ENCODE measurements around the gene TBC1D14.
A peak's percentile ranks its signal among the peaks of the same experiment; 100 is the strongest.

TBC1D14 gene

GRCh38 chr4:7054106-7054880 lies 144.7 kb downstream of the TBC1D14 start:
- in situ Hi-C loops (cut with HindIII; ENCODE audit: low pct_ligation_motif_present, low pct_unique_long_range_greater_than_20kb, low sequenced_read_pairs) = no loop called here
- no peak for DNase-seq

DNA sequence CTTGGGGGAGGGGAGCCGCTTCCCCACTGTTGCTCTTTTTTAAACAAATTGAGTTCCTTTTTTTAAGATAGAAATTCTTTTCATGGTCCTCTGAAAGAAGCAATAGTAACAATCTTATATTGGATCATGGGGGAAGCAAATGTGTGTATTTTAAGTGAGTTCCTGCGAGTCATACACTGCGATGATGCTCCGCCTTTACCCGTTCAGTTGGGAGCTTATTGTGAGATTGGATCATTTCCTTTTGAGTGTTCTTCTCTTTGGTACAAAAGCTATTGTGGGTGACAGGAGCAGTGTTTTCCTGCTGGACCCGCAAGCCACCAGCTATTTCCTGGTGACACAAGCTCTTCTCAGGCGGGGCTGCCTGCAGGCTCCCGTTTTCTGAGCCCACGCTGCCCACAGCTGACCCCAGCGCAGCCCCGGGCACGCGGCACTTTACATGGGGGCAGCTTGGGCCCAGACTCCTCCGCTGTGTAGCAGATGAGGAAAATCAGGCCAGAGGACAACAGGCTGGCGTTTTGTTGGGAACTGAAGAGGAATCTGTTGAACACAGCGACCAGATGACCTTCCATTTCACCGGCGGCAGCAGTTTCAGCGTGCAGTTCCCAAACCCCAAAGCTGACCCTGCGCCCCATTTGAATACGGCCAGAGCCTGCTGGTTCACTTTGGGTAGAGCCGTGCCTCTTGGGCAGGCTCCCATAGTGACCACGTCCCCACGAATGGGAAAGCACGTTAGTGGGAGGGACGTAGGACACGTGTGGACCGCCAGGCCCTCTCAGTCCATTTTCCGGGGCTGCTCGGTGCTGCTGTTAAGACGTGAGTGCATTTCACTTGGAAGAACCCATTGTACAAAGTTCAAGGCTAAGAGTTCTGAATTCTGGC lies 145.7 kb downstream of the TBC1D14 start:
- in situ Hi-C loops (cut with HindIII; ENCODE audit: low pct_ligation_motif_present, low pct_unique_long_range_greater_than_20kb, low sequenced_read_pairs) = no loop called here
- DNase-seq = no peak

- in situ Hi-C loops (cut with HindIII; ENCODE audit: low pct_ligation_motif_present, low pct_unique_long_range_greater_than_20kb, low sequenced_read_pairs) = no loop called here
- no peak for DNase-seq
Measured at GRCh38 chr4:7055990-7056325, 146.3 kb downstream of the TBC1D14 start.

DNA sequence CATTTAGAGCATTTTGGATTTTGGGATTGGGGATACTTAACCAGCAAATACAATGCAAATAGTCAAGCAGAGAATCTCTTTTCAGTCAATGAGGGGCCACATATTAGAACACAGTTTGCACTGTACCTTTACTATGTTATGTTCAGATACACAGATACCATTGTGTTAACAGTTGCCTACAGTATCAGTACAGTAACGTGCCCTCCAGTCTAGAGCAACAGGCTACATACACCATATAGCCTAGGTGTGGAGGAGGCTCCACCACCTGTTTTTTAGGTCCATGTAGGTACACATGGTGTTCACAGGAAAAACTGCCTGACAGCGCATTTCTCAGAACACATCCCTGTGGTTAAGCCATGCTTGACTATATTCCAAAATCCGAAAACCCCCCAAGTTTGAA lies 149.2 kb downstream of the TBC1D14 start:
- in situ Hi-C loops (cut with HindIII; ENCODE audit: low pct_ligation_motif_present, low pct_unique_long_range_greater_than_20kb, low sequenced_read_pairs) = no loop called here
- no peak for DNase-seq

DNA sequence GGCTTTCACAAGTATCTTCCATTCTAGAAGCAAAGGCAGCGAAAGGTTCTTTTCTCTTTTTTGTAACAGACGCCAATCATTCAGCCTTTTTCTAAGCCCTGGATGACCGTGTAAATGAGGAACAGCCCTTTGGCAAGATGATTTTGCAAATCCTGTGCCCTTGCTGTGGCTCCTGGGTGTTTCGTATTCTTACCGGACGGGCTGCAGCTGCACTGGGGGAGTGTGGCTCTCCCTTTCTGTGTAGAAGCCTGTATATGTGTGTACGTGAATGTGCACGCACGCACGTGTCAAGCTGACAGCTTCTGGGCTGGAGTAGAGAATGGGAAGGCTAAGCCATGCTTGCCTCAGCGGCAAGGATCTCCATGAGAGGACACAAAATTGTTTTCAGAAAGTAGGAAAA lies 150.0 kb downstream of the TBC1D14 start:
- no peak for DNase-seq
- in situ Hi-C loops (cut with HindIII; ENCODE audit: low pct_ligation_motif_present, low pct_unique_long_range_greater_than_20kb, low sequenced_read_pairs) = no loop called here

DNA sequence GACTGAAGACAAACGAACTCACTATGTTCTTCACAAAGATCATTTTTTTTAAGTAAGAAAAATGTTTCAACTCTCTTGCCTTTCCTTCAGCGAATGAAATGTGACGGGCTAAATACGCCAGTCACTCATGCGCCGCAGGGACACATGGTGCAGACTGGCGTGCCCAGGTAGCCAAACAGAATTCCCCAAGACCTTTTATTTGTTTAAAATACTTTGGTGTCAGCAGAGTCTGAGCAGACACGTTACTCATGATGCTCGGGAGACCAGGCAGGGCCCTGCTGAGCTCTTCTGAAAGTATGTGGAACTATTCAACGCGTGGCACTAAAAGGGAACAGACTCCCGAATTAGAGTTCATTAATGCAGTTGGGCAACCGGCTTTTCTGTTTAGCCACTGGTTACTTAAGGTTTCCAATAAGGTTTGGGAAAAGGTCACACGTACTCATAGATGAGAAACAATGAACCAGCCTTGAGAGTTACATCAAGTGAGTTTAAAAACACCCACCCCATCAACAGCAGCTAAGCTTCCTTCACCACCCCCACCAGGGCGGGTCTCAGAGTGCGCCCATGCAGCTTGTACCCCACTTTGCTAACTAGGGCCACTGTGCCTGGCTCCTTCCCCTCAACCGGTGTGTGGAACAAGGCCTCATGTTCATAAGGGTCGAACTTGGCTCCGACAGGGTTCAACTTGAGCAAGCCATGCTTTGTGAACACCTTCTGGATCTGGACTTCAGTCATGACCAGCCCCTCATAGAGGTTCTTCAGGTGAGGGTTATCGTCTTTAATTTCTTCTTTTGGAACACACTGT lies 150.9 kb downstream of the TBC1D14 start:
- in situ Hi-C loops (cut with HindIII; ENCODE audit: low pct_ligation_motif_present, low pct_unique_long_range_greater_than_20kb, low sequenced_read_pairs) = no loop called here
- DNase-seq = no peak

GRCh38 chr4:7061815-7062214 lies 152.2 kb downstream of the TBC1D14 start:
- no peak for DNase-seq
- in situ Hi-C loops (cut with HindIII; ENCODE audit: low pct_ligation_motif_present, low pct_unique_long_range_greater_than_20kb, low sequenced_read_pairs) = no loop called here

GRCh38 chr4:7062816-7063215 lies 153.2 kb downstream of the TBC1D14 start:
- in situ Hi-C loops (cut with HindIII; ENCODE audit: low pct_ligation_motif_present, low pct_unique_long_range_greater_than_20kb, low sequenced_read_pairs) = no loop called here

DNA sequence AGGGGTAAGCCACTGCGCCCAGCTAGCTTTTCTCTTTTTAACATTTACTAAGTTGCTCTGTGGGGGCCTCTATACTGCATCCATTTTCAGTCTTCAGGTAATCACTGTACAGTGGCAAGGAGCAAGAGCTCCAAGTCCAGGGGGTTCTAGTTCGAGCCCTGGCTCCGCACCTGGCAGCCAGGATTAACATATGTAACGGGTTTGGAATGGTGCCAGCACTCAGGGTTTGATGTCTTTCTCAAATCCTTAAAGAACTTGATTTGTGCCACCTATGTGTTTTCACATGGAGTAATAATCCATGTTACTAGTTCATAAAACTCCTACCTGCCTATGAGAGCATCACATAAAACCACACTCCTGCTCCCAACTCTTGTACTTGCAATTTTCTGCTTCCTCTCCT lies 153.7 kb downstream of the TBC1D14 start:
- in situ Hi-C loops (cut with HindIII; ENCODE audit: low pct_ligation_motif_present, low pct_unique_long_range_greater_than_20kb, low sequenced_read_pairs) = no loop called here
- no peak for DNase-seq

More at GRCh38 chr4:7062816-7063215, 153.2 kb downstream of the TBC1D14 start:
- DNase-seq = no peak

DNA sequence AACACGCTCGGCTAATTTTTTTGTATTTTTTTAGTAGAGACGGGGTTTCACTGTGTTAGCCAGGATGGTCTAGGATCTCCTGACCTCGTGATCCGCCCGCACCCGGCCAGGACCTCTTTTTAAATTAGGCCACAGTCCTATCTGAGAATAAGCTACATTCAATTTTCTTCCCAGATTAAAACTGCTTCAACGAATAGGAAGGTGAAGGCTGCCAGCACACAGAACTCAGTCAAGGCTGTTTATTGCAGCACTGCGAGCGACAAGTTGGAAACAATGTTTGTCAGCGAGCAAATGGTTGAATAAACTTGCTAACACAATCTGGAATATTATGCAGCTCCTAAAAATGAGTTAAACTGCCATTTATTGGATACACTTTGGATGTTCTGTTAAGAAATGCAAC lies 156.4 kb downstream of the TBC1D14 start:
- in situ Hi-C loops (cut with HindIII; ENCODE audit: low pct_ligation_motif_present, low pct_unique_long_range_greater_than_20kb, low sequenced_read_pairs) = no loop called here
- DNase-seq = no peak

- DNase-seq = no peak
- in situ Hi-C loops (cut with HindIII; ENCODE audit: low pct_ligation_motif_present, low pct_unique_long_range_greater_than_20kb, low sequenced_read_pairs) = no loop called here
Measured at GRCh38 chr4:7066493-7066892, 156.9 kb downstream of the TBC1D14 start.

GRCh38 chr4:7067126-7067451 lies 157.5 kb downstream of the TBC1D14 start:
- in situ Hi-C loops (cut with HindIII; ENCODE audit: low pct_ligation_motif_present, low pct_unique_long_range_greater_than_20kb, low sequenced_read_pairs) = no loop called here
- DNase-seq = no peak

DNA sequence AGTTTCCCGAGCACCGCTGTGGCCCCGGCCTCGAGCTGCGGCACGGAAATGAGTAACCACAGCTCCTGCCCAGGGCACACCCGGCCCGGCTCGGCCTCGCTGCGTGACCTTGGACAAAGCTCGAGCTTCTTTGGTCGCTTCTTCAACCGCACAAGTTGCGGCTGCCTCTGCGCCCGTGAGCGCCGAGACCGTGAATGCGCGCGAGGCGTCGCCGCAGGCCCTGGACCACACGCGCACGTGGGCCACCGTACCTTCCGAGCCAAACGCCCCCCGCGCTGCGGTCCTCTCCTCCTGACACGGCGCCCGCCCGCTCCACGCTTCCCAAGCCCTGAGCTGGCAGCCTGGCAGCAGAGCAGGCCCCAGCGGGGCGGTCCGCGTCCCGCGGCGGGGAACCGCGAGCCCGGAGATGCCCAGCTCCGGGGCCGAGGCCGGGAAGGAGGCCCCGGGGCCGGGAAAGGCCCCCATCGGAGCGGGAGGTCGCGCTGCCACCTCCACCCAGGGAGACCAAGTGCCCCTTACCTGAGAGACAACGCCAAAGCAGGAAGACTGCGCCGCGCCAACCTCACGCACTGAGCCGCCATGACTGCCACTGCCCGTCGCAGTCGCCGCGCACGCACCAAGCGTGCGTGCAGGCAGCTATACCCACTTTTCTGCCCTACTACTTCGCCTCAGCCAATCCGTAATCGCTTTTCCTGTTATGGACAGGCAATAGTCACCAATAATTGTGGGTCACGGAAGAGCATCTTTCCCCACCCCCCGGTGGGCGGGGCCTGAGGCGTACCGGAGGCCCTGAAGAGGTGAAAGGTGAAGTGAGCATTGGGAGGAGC lies 158.0 kb downstream of the TBC1D14 start, which contains the start of gene GRPEL1:
Gene GRPEL1 (minus strand): TSS at position 613 of the 827 bp plus-strand sequence. CDS start 32 bp downstream, at position 581.
- DNase-seq = peak; percentile 98
- in situ Hi-C loops (cut with HindIII; ENCODE audit: low pct_ligation_motif_present, low pct_unique_long_range_greater_than_20kb, low sequenced_read_pairs) = no loop called here

DNA sequence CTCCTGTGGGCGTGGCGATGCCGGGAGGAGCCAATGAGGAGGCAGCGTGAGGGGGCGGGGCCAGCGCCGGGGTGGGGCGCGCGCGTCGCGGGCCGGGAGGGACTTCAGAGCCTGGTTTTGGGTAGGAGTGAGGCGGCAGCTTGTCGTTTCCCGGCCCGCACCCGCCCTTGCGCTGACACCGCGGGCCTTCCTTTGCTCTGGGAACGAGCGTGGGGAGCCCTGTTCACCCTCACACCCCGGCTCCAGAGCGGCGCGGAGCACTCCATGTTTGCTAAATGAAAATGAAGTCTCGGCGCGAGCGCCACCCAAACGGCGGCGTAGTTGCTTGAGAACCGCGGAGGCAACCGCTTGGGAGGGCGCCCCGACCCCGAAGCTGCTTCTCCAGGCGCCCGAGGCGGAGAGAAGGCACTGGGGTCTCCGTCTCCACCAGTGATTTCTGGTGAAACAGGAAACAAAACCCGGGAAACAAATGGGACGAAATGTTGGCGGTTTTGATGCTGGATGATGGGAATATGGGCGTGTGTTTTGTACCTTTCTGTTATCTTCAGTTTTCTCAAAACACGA lies 158.7 kb downstream of the TBC1D14 start:
- DNase-seq = no peak
- in situ Hi-C loops (cut with HindIII; ENCODE audit: low pct_ligation_motif_present, low pct_unique_long_range_greater_than_20kb, low sequenced_read_pairs) = no loop called here

GRCh38 chr4:7068883-7069282 lies 159.3 kb downstream of the TBC1D14 start:
- in situ Hi-C loops (cut with HindIII; ENCODE audit: low pct_ligation_motif_present, low pct_unique_long_range_greater_than_20kb, low sequenced_read_pairs) = no loop called here
- DNase-seq = no peak

- peak; percentile 70 for DNase-seq
- in situ Hi-C loops (cut with HindIII; ENCODE audit: low pct_ligation_motif_present, low pct_unique_long_range_greater_than_20kb, low sequenced_read_pairs) = no loop called here
Measured at GRCh38 chr4:7070729-7071511, 161.3 kb downstream of the TBC1D14 start.

- DNase-seq = no peak
- in situ Hi-C loops (cut with HindIII; ENCODE audit: low pct_ligation_motif_present, low pct_unique_long_range_greater_than_20kb, low sequenced_read_pairs) = no loop called here
Measured at GRCh38 chr4:7073059-7073458, 163.4 kb downstream of the TBC1D14 start.
